GM12878 (cell line): ENCODE data around the gene ITM2C. TPM values are rescaled to one million over a fixed set of nuclear protein-coding genes. Genes with fewer than 3 reads are reported as not detected.

Experiments
- ATAC-seq: fragments of 200-7000 bp; cut with Tn5 transposase; 3 replicates; pipeline ENCODE4 v1.9.1; 2020; ENCODE audit warnings: mild to moderate bottlenecking, moderate library complexity
- BruUV-seq: library from RNA; stranded (reverse); fragments of 400-500 nt; replicated peaks from 2 replicates; lab custom pipeline; 2021; lab: Mats Ljungman, UMichigan
- CTCF ChIA-PET: fragments of 300-600 bp; sonication (Branson Sonifier 250); formaldehyde crosslinking; extraction: SDS; loops from one replicate; lab custom pipeline; 2021; ENCODE audit warnings: inconsistent platforms; lab: Yijun Ruan, JAX
- POLR2A ChIA-PET: fragments of 350-600 bp; formaldehyde crosslinking; extraction: SDS; loops from one replicate; lab custom pipeline; 2021; ENCODE audit warnings: inconsistent platforms; lab: Charles Lee
- RAD21 ChIA-PET: fragments of 300-600 bp; sonication (Branson Sonifier 250); formaldehyde crosslinking; loops from one replicate; lab custom pipeline; 2023; ENCODE audit warnings: antibody characterized with exemption; ENCODE audit not compliant: unreplicated experiment; lab: Charles Lee
- SMC1A ChIA-PET: fragments of 300-600 bp; sonication (Branson Sonifier 250); formaldehyde crosslinking; loops from one replicate; lab custom pipeline; 2023; ENCODE audit not compliant: unreplicated experiment, uncharacterized antibody; lab: Charles Lee
- DNase-seq: peaks from one replicate; pipeline ENCODE4 v3.0.0-alpha.2; 2011; ENCODE audit warnings: low read depth, low spot score
- FAIRE-seq: peaks from 3 replicates; lab custom pipeline; 2011; peaks lifted over from hg19 to GRCh38; lab: Jason Lieb, UNC
- H2AFZ ChIP-seq: 2 replicates; pipeline ENCODE4 v1.6.0; 2011; ENCODE audit warnings: low read depth, low read length, control low read depth; ENCODE audit not compliant: control insufficient read depth
- H3K27ac ChIP-seq: 2 replicates; pipeline ENCODE4 v1.5.1; 2011; ENCODE audit warnings: control low read depth; ENCODE audit not compliant: control insufficient read depth, insufficient read depth
- H3K27me3 ChIP-seq, 2 experiments: replicated peaks in 1 of 2; 2 replicates each; pipeline versions ENCODE4 v1.6.0 to v1.6.1; 2011; ENCODE audit warnings: low read length in 1 of 2; ENCODE audit not compliant: control insufficient read depth in 2 of 2, insufficient read depth in 2 of 2
- H3K36me3 ChIP-seq, 2 experiments: 2 replicates each; pipeline ENCODE4 v1.5.1; 2011; ENCODE audit warnings: low read length in 1 of 2; ENCODE audit not compliant: control insufficient read depth in 2 of 2, insufficient read depth in 2 of 2
- H3K4me1 ChIP-seq: 2 replicates; pipeline ENCODE4 v1.6.1; 2011; ENCODE audit warnings: mild to moderate bottlenecking, low read length, moderate library complexity, mixed read lengths; ENCODE audit not compliant: control insufficient read depth, insufficient read depth
- H3K4me2 ChIP-seq: 2 replicates; pipeline ENCODE4 v1.6.0; 2011; ENCODE audit warnings: control low read depth; ENCODE audit not compliant: control insufficient read depth, insufficient read depth
- H3K4me3 ChIP-seq: fragments of 200-600 bp; sonication (generic); 2 replicates; pipeline ENCODE4 v1.5.1; 2016
- H3K79me2 ChIP-seq: 2 replicates; pipeline ENCODE4 v1.6.0; 2011; ENCODE audit warnings: low read length; ENCODE audit not compliant: control insufficient read depth, insufficient read depth
- H3K9ac ChIP-seq: 2 replicates; pipeline ENCODE4 v1.8.0; 2011; ENCODE audit warnings: low read length, control low read depth, mixed read lengths; ENCODE audit not compliant: control insufficient read depth, insufficient read depth
- H3K9me3 ChIP-seq: replicated peaks from 3 replicates; pipeline ENCODE4 v1.5.1; 2011; ENCODE audit warnings: mild to moderate bottlenecking, low read length; ENCODE audit not compliant: control insufficient read depth, insufficient read depth
- H4K20me1 ChIP-seq: 2 replicates; pipeline ENCODE4 v1.6.0; 2011; ENCODE audit not compliant: control insufficient read depth, insufficient read depth
- BHLHE40 ChIP-seq, 2 experiments: fragments of 450-650 bp in 1 of 2; IDR thresholded peaks; 2 replicates each; pipeline ENCODE4 v1.6.1; 2011 to 2017; ENCODE audit warnings: low read depth in 2 of 2, borderline replicate concordance in 1 of 2, improper control_type of control experiment in 1 of 2, low read length in 1 of 2, mild to moderate bottlenecking in 1 of 2
- FOXM1 ChIP-seq: IDR thresholded peaks from 2 replicates; pipeline ENCODE4 v1.6.1; 2012; ENCODE audit warnings: low read depth, mild to moderate bottlenecking, inconsistent platforms, low read length, moderate library complexity
- HDGF ChIP-seq: fragments of 450-650 bp; IDR thresholded peaks from 2 replicates; pipeline ENCODE4 v1.6.1; 2016; ENCODE audit warnings: antibody characterized with exemption
- NFIC ChIP-seq: IDR thresholded peaks from 2 replicates; pipeline ENCODE4 v1.6.1; 2012; ENCODE audit warnings: low read depth, mild to moderate bottlenecking, inconsistent platforms, low read length, moderate library complexity
- NR2C1 ChIP-seq: fragments of 450-650 bp; IDR thresholded peaks from 2 replicates; pipeline ENCODE4 v1.6.1; 2017; ENCODE audit warnings: antibody characterized with exemption, mild to moderate bottlenecking, moderate library complexity
- NRF1 ChIP-seq: conservative IDR thresholded peaks from 2 replicates; pipeline ENCODE4 v1.6.1; 2011; ENCODE audit warnings: mild to moderate bottlenecking, low read depth, low read length, improper control_type of control experiment
- RBBP5 ChIP-seq: fragments of 200-600 bp; sonication (generic); conservative IDR thresholded peaks from 2 replicates; pipeline ENCODE4 v1.6.1; 2016
- SIN3A ChIP-seq: IDR thresholded peaks from 2 replicates; pipeline ENCODE4 v1.6.1; 2012; ENCODE audit warnings: low read depth, low read length, improper control_type of control experiment
- STAT3 ChIP-seq: IDR thresholded peaks from 2 replicates; pipeline ENCODE4 v1.6.1; 2011; ENCODE audit warnings: low read depth, low read length, improper control_type of control experiment
- WGBS: methylation state at CpG from one replicate; pipeline ENCODE4 v1.1.6; 2016; ENCODE audit warnings: low lambda C conversion rate; ENCODE audit not compliant: insufficient replicate concordance, insufficient coverage; ENCODE audit errors: missing lambda C conversion rate; 5-methylcytosine and 5-hydroxymethylcytosine counted together
- in situ Hi-C: fragments of 300-500 bp; cut with MboI; formaldehyde crosslinking; loops from 9 replicates; pipeline ENCODE4 v1.14.3; 2018; ENCODE audit warnings: mixed read lengths
- intact Hi-C: fragments of 100-400 bp; cut with micrococcal nuclease; formaldehyde crosslinking; loops from one replicate; pipeline ENCODE4 v1.14.2; 2022; ENCODE audit not compliant: unreplicated experiment
- polyA plus RNA-seq, 11 experiments: library from polyadenylated mRNA; depleted of rRNA in 4 of 11; unstranded in 6 of 11; stranded (reverse) in 5 of 11; fragments of >200 nt; fragmentation: Nextera tagmentation in 4 of 11; fragmentation: Illumina TruSeq in 1 of 11; extraction: Ambion mirVana in 4 of 11; extraction: Trizol in 1 of 11; gene quantifications; 1 replicate in 1 of 11; 2 replicates in 10 of 11; pipeline versions ENCODE4 v1.2.1 to v1.2.3, GENCODE V29; 2011 to 2016; ENCODE audit warnings: inconsistent platforms in 2 of 11, missing spikeins in 2 of 11, low read depth in 1 of 11
- total RNA-seq, 4 experiments: library from RNA; depleted of rRNA in 3 of 4; stranded (reverse); fragments of >200 nt in 3 of 4; fragmentation: Illumina TruSeq in 1 of 4; extraction: Trizol in 1 of 4; gene quantifications; 2 replicates each; pipeline versions ENCODE4 v1.2.1 to v1.2.3, GENCODE V29; 2013 to 2021
- TF ChIP-seq, protein P1 (sequence below), 3 experiments: IDR thresholded peaks in 2 of 3; conservative IDR thresholded peaks in 1 of 3; 2 replicates each; pipeline ENCODE4 v1.5.1; 2011; ENCODE audit warnings: low read depth in 3 of 3, low read length in 3 of 3, mild to moderate bottlenecking in 3 of 3, control low read depth in 2 of 3, moderate library complexity in 2 of 3, inconsistent platforms in 1 of 3, mixed read lengths in 1 of 3; ENCODE audit not compliant: control insufficient read depth in 2 of 3, insufficient read depth in 1 of 3; ENCODE audit errors: extremely low read depth in 1 of 3

Gene ITM2C
- total and polyA plus RNA-seq, 10 of the 15 experiments (the other 5 are each of a cell fraction or from before 2014, with no cell fraction given) = 5.4 to 195 (median 149) TPM

GRCh38 chr2:230898016-230898712 is 33.4 kb downstream of the ITM2C start:
- ChIA-PET CTCF (interaction anchor here (0.6 to 10.1 kb wide), 12 partner anchors 12 to 167 kb away, joined by 3 to 198 read pairs (median 4); partner anchors contain the start of gene GPR55), RAD21 (interaction anchor here (1.1 to 8.3 kb wide), 6 partner anchors 10 to 89 kb away, joined by 4 to 99 read pairs (median 8); partner anchors contain the start of gene ITM2C), SMC1A (interaction anchor here (0.6 to 10.6 kb wide), 4 partner anchors 14 to 88 kb away, joined by 3 to 122 read pairs (median 5); partner anchors contain the start of gene GPR55), POLR2A (interaction anchor here (1.0 kb wide), 1 partner anchor 16 kb away, joined by 3 read pairs; no protein-coding TSS in a partner anchor)
- H3K4me3 ChIP-seq = no peak overlapping the region
- peaks cover 26% of the 10 kb centered on the region for H3K4me1 ChIP-seq
- TF ChIP-seq NR2C1 = no peak
- TF ChIP-seq BHLHE40 (IDR thresholded peaks at IDR 0.05; ENCODE audit: borderline replicate concordance in 1 of 2, low read depth in 2 of 2, low read length in 1 of 2) = no peak
- TF ChIP-seq RBBP5 = no peak
- TF ChIP-seq SIN3A = no peak
- no peak for TF ChIP-seq HDGF
- TF ChIP-seq FOXM1 = no peak
- TF ChIP-seq NFIC = no peak
- TF ChIP-seq STAT3 = no peak
- no peak for TF ChIP-seq NRF1
- TF ChIP-seq, protein P1, sequence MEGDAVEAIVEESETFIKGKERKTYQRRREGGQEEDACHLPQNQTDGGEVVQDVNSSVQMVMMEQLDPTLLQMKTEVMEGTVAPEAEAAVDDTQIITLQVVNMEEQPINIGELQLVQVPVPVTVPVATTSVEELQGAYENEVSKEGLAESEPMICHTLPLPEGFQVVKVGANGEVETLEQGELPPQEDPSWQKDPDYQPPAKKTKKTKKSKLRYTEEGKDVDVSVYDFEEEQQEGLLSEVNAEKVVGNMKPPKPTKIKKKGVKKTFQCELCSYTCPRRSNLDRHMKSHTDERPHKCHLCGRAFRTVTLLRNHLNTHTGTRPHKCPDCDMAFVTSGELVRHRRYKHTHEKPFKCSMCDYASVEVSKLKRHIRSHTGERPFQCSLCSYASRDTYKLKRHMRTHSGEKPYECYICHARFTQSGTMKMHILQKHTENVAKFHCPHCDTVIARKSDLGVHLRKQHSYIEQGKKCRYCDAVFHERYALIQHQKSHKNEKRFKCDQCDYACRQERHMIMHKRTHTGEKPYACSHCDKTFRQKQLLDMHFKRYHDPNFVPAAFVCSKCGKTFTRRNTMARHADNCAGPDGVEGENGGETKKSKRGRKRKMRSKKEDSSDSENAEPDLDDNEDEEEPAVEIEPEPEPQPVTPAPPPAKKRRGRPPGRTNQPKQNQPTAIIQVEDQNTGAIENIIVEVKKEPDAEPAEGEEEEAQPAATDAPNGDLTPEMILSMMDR (IDR thresholded peaks at IDR 0.05 in 2 of 3, conservative IDR thresholded peaks at IDR 0.05 in 1 of 3; ENCODE audit: control insufficient read depth in 2 of 3, extremely low read depth in 1 of 3, insufficient read depth in 1 of 3, low read depth in 3 of 3, low read length in 3 of 3) = no peak
- H3K9me3 ChIP-seq = no peaks in the 10 kb centered on the region
- H2AFZ ChIP-seq = no peak overlapping the region
- no peak overlapping the region for H3K27ac ChIP-seq
- in situ Hi-C loops (no loop called here), intact Hi-C loops (no loop called here)
- DNase-seq (no peak), ATAC-seq (no peak), FAIRE-seq (no peak)
- no peaks in the 10 kb centered on the region for H3K79me2 ChIP-seq
- WGBS = 83% methylated on average over 13 of the region's 13 CpGs
- H3K27me3 ChIP-seq = no peaks in the 10 kb centered on the region
- no peak overlapping the region for H3K4me2 ChIP-seq
- H3K9ac ChIP-seq = no peak overlapping the region
- H3K36me3 ChIP-seq = no peaks in the 10 kb centered on the region
- BruUV-seq = no TSS peak
- no peaks in the 10 kb centered on the region for H4K20me1 ChIP-seq
